ENCODE results near the gene SYNE2. TPM values are rescaled to one million over a fixed set of nuclear protein-coding genes. Genes with fewer than 3 reads are reported as not detected.

SYNE2 gene
- total RNA-seq, 1 donor from 2014 or later: 5.7 TPM

DNA sequence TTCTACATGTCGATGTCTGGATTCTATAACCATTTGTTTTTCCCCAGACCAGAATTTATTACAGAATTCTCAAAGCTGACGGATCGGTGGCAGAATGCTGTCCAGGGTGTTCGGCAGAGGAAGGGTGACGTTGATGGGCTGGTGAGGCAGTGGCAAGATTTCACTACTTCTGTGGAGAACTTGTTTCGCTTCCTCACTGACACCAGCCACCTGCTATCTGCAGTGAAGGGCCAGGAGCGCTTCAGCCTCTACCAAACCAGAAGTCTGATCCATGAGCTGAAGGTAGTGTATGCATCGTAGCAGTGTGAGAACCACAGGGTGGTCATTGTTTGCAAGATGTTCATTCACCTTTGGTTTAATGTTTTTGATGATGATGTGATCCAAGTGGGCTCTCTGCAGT lies 317.4 kb downstream of the SYNE2 start:
- no peak overlapping the region for H3K9ac ChIP-seq (ENCODE audit: low read length)
- Mint-ChIP-seq H3K4me3 (ENCODE audit: unreplicated experiment) (no peak overlapping the region), H3K27me3 (ENCODE audit: low read depth, unreplicated experiment) (no peaks in the 10 kb centered on the region), H3K4me1 (ENCODE audit: low read depth, unreplicated experiment) (no peaks in the 10 kb centered on the region), H3K36me3 (ENCODE audit: low read depth, unreplicated experiment) (no peaks in the 10 kb centered on the region), H3K9me3 (ENCODE audit: unreplicated experiment) (peaks cover 2% of the 10 kb centered on the region), H3K27ac (ENCODE audit: unreplicated experiment) (no peak overlapping the region)
- H3K4me2 ChIP-seq (ENCODE audit: low read length): no peak overlapping the region
- no peak overlapping the region for H3K4me3 ChIP-seq (ENCODE audit: insufficient read depth, low read depth, low read length)
- H3K9me3 ChIP-seq (ENCODE audit: insufficient read depth, low read depth, low read length): no peaks in the 10 kb centered on the region
- DNase-seq (ENCODE audit: low read depth) (no peak), FAIRE-seq (no peak)
- no peak overlapping the region for H2AFZ ChIP-seq (ENCODE audit: low read depth, low read length)
- H3K27me3 ChIP-seq (ENCODE audit: insufficient read depth, low read length): no peaks in the 10 kb centered on the region
- H4K20me1 ChIP-seq (ENCODE audit: insufficient read depth, low read length): no peaks in the 10 kb centered on the region
- H3K4me1 ChIP-seq (ENCODE audit: insufficient read depth, low read length): no peaks in the 10 kb centered on the region
- TF ChIP-seq EZH2 (IDR thresholded peaks at IDR 0.05; ENCODE audit: insufficient read depth, low read length): no peak
- TF ChIP-seq, protein P1, sequence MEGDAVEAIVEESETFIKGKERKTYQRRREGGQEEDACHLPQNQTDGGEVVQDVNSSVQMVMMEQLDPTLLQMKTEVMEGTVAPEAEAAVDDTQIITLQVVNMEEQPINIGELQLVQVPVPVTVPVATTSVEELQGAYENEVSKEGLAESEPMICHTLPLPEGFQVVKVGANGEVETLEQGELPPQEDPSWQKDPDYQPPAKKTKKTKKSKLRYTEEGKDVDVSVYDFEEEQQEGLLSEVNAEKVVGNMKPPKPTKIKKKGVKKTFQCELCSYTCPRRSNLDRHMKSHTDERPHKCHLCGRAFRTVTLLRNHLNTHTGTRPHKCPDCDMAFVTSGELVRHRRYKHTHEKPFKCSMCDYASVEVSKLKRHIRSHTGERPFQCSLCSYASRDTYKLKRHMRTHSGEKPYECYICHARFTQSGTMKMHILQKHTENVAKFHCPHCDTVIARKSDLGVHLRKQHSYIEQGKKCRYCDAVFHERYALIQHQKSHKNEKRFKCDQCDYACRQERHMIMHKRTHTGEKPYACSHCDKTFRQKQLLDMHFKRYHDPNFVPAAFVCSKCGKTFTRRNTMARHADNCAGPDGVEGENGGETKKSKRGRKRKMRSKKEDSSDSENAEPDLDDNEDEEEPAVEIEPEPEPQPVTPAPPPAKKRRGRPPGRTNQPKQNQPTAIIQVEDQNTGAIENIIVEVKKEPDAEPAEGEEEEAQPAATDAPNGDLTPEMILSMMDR (IDR thresholded peaks at IDR 0.05; ENCODE audit: insufficient read depth, low read depth, low read length): no peak
- no peak overlapping the region for H3K27ac ChIP-seq (ENCODE audit: low read depth, low read length)
- H3K79me2 ChIP-seq (ENCODE audit: insufficient read depth, low read length): no peaks in the 10 kb centered on the region
- H3K36me3 ChIP-seq (ENCODE audit: insufficient read depth, low read length): no peaks in the 10 kb centered on the region

DNA sequence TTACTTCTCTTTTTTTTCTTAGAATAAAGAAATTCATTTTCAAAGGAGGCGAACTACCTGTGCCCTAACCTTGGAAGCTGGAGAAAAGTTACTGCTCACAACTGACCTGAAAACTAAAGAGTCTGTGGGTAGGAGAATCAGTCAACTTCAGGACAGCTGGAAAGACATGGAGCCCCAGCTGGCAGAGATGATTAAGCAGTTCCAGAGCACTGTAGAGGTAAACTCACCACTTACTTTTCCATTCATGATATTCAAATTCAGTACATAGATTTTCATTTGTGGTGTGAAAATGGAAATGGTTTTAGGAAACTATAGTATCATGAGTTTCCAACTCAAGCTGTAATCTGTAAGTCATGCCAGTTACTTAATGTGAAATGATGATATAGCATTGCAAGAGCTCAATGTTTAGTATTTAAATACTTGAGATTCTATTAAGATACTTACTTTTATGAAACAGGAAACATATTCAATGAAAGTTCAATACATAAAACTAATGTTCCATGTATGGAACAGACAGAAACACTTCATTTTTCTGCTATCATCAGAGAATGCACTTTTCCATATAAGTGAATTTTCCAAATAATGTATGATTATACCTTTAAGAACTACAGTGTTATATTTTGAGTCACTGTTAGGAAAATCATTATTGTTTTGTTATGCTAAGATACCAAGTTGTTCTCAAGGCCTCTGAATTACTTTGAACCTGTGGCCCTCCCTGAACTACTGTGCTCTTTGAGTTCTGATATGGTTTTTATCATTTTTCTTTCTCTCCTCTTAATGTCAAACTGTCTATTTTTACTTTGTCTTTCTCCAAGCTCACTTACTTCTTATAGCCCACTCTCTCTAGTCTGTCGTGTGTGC lies 322.3 kb downstream of the SYNE2 start:
- Histone ChIP-seq H2AFZ (ENCODE audit: low read depth, low read length) (no peak overlapping the region), H3K4me1 (ENCODE audit: insufficient read depth, low read length) (no peaks in the 10 kb centered on the region), H3K36me3 (ENCODE audit: insufficient read depth, low read length) (no peaks in the 10 kb centered on the region), H3K79me2 (ENCODE audit: insufficient read depth, low read length) (no peaks in the 10 kb centered on the region), H4K20me1 (ENCODE audit: insufficient read depth, low read length) (no peaks in the 10 kb centered on the region), H3K9me3 (ENCODE audit: insufficient read depth, low read depth, low read length) (no peaks in the 10 kb centered on the region), H3K9ac (ENCODE audit: low read length) (no peak overlapping the region), H3K4me3 (ENCODE audit: insufficient read depth, low read depth, low read length) (no peak overlapping the region), H3K4me2 (ENCODE audit: low read length) (no peak overlapping the region), H3K27ac (ENCODE audit: low read depth, low read length) (no peak overlapping the region), H3K27me3 (ENCODE audit: insufficient read depth, low read length) (no peaks in the 10 kb centered on the region)
- no peaks in the 10 kb centered on the region for H3K4me1 Mint-ChIP-seq (ENCODE audit: low read depth, unreplicated experiment)
- no peaks in the 10 kb centered on the region for H3K36me3 Mint-ChIP-seq (ENCODE audit: low read depth, unreplicated experiment)
- H3K9me3 Mint-ChIP-seq (ENCODE audit: unreplicated experiment): peaks cover 2% of the 10 kb centered on the region
- H3K27me3 Mint-ChIP-seq (ENCODE audit: low read depth, unreplicated experiment): no peaks in the 10 kb centered on the region
- no peak for FAIRE-seq
- TF ChIP-seq, protein P1 (IDR thresholded peaks at IDR 0.05; ENCODE audit: insufficient read depth, low read depth, low read length): no peak
- TF ChIP-seq EZH2 (IDR thresholded peaks at IDR 0.05; ENCODE audit: insufficient read depth, low read length): no peak
- H3K4me3 Mint-ChIP-seq (ENCODE audit: unreplicated experiment): no peak overlapping the region
- no peak overlapping the region for H3K27ac Mint-ChIP-seq (ENCODE audit: unreplicated experiment)
- no peak for DNase-seq (ENCODE audit: low read depth)

DNA sequence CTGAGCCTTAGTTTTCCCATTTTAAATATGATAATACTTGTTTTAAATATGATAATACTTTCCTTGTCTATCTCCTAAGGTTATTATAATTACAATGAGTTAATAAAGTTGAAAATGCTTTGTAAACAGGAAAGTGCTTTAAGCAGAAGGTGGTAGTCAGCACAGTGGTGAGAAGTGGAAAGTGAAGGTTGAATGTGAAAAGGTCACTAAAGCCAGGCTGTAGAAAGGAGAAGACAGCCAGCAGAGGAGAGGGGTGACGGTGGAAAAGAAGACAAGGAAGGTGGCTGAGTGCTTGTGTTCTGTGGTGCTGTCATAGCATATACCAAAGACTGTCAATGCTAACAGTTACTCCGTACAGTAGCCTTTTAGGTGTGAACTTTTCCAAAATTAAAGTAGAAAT lies 323.5 kb downstream of the SYNE2 start:
- Histone ChIP-seq H3K27me3 (ENCODE audit: insufficient read depth, low read length) (no peaks in the 10 kb centered on the region), H4K20me1 (ENCODE audit: insufficient read depth, low read length) (no peaks in the 10 kb centered on the region), H3K36me3 (ENCODE audit: insufficient read depth, low read length) (no peaks in the 10 kb centered on the region), H3K9ac (ENCODE audit: low read length) (no peak overlapping the region), H3K27ac (ENCODE audit: low read depth, low read length) (no peak overlapping the region), H3K4me1 (ENCODE audit: insufficient read depth, low read length) (no peaks in the 10 kb centered on the region), H3K4me2 (ENCODE audit: low read length) (no peak overlapping the region), H2AFZ (ENCODE audit: low read depth, low read length) (no peak overlapping the region), H3K9me3 (ENCODE audit: insufficient read depth, low read depth, low read length) (no peaks in the 10 kb centered on the region), H3K79me2 (ENCODE audit: insufficient read depth, low read length) (no peaks in the 10 kb centered on the region), H3K4me3 (ENCODE audit: insufficient read depth, low read depth, low read length) (no peak overlapping the region)
- no peak for TF ChIP-seq EZH2 (IDR thresholded peaks at IDR 0.05; ENCODE audit: insufficient read depth, low read length)
- TF ChIP-seq, protein P1 (IDR thresholded peaks at IDR 0.05; ENCODE audit: insufficient read depth, low read depth, low read length): no peak
- no peak overlapping the region for H3K27ac Mint-ChIP-seq (ENCODE audit: unreplicated experiment)
- no peaks in the 10 kb centered on the region for H3K27me3 Mint-ChIP-seq (ENCODE audit: low read depth, unreplicated experiment)
- DNase-seq (ENCODE audit: low read depth) (no peak), FAIRE-seq (no peak)
- H3K4me3 Mint-ChIP-seq (ENCODE audit: unreplicated experiment): no peak overlapping the region
- H3K36me3 Mint-ChIP-seq (ENCODE audit: low read depth, unreplicated experiment): no peaks in the 10 kb centered on the region
- no peaks in the 10 kb centered on the region for H3K4me1 Mint-ChIP-seq (ENCODE audit: low read depth, unreplicated experiment)
- peaks cover 2% of the 10 kb centered on the region for H3K9me3 Mint-ChIP-seq (ENCODE audit: unreplicated experiment)

All from astrocyte (in vitro differentiated cells and primary cell).